NCI-H2081 treated with DMSO at 0.1 percent for 48 hours (cell line): ENCODE measurements around the gene OR12D3.
"Not testable (repeated sequence)": the region's sequence is repeated elsewhere in the genome, so short reads cannot be mapped to it uniquely, and the experiment has no call there.

ENCODE experiments used
- DNase-seq: peaks from one replicate; lab custom pipeline; 2025; lab: John Stamatoyannopoulos, UW

Gene OR12D3, protein sequence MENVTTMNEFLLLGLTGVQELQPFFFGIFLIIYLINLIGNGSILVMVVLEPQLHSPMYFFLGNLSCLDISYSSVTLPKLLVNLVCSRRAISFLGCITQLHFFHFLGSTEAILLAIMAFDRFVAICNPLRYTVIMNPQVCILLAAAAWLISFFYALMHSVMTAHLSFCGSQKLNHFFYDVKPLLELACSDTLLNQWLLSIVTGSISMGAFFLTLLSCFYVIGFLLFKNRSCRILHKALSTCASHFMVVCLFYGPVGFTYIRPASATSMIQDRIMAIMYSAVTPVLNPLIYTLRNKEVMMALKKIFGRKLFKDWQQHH

DNA sequence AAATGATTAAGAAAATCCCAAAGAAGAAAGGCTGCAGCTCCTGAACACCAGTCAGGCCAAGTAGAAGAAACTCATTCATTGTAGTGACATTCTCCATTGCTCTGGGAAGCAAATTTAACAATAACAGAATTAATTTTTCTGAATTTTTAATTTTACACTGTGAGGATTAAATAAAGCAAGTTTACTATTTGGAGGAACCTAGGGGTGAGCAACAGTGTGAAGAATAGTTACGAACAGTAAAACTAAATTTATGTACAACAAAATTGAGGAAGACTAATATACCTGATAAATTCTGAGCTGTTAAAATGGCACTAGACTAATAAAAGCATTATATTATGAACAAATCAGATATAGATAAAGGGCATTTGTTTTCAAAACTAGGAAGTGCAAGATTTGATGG is at the start of gene OR12D3:
TSS of gene OR12D3 (minus strand) at position 101 of the 400 bp plus-strand sequence. CDS start at position 97, 4 bp downstream.
- no peak for DNase-seq

DNA sequence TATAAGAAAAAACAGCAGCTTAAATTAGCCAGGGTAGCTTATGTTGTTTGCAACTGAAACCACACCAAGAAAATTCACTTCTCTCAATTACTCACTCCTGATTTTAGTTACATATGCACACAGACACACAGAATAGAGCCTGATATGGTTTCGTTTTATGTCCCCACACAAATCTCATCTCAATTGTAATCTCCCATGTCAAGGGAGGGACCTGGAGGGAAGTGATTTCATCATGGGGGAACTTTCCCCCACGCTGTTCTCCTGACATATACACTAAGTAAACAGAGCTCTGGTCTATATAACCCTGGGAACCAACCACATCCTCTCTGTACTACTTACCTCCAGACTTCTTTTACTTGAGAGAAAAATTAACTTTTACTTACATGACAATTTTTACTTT is 49.5 kb upstream of the OR12D3 start:
- no peak for DNase-seq

DNA sequence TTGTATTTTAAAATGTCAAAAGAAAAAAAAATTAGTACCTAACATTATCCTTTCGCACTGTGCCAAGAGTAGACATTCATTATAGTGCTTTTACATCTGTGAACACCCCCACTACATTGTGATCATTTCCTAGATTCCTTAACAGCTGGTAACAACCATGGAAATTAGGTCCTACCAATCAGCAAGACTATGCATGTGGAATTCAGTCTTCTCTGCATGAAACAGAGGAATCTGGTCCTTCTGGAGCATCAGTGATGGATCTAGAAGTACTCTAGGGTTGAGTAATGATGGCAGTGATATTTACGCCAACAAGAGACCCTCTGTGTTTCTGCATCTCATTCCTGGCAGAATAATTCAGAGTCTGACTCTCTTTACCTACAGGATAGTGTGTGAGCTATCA is 49.1 kb upstream of the OR12D3 start:
- DNase-seq, result no peak

DNA sequence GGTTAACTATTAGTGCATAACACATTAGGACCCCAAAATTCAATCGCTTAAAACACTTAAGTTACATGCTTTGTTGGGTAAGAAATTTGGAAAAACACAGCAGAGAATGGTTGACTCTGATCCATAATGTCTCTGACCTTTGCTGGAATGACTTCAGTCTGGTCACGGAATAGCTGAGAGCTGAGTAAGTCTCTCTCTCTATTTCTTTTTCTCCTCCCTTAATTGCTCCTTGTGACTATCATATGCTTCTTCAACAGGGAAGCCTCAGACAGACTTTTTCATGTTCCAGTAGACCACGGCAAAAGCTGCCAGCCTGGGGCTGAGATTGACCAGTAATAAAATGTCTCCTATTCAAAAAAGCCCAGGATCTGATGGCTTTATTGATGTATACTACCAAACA is 44.4 kb upstream of the OR12D3 start:
- DNase-seq, result no peak

DNA sequence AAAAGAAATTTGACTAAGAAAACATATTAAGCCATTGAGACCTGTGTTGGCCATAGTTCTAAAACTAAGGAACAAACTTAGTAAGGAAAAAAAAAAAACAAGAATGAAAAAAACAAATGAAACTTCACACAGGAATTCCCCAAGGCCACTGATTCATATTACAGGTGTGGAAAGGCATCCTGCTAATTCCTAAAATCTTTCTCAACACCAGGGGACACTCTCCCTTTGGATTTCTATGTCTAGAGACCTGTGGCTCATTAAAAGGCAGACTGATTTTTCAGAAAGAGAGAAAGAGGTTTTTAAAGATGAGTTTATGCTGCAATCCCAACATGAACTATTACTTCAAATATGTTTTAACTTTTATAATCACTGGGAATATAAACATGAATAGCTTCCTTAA is 39.5 kb upstream of the OR12D3 start, which contains the start of gene OR12D1:
TSS of gene OR12D1 (plus strand) at position 341 of the 400 bp plus-strand sequence.
- DNase-seq, result no peak

DNA sequence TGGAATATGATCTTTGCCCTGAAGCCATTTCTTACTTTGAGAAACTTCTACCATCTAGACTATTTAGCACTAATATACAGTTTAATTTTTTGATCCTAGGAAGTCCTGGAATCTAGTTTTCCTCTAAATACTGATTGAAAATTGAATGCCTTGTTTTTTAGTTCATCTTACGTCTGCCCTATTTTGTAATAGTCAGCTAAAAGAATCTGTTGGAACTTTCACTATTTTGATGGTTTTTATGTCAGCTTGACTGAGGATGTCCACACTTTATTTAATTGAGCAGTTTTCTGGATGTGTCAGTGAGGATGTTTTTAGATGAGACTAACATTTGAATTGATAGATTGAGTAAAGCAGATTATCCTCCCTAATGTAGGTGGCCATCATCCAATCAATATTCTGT is 28.7 kb upstream of the OR12D3 start:
- DNase-seq, result no peak

DNA sequence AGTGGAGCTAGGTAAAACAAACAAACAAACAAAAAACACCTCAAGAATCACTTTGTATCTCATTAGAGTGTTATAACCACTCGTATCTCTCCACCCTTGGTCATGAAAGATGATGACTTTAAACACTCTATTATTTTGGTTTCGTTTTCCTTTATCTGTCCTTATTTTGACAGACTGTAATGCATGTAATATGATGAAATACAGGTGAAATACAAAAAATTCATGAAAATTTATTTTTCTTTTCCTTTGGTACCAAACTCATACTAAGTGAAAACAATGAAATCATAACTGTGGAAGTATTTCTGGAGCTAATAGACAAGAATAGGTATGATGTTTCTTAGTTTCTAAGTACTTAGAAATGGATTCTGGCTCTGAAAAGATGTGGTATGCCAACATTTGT is 24.4 kb upstream of the OR12D3 start:
- DNase-seq, result no peak

DNA sequence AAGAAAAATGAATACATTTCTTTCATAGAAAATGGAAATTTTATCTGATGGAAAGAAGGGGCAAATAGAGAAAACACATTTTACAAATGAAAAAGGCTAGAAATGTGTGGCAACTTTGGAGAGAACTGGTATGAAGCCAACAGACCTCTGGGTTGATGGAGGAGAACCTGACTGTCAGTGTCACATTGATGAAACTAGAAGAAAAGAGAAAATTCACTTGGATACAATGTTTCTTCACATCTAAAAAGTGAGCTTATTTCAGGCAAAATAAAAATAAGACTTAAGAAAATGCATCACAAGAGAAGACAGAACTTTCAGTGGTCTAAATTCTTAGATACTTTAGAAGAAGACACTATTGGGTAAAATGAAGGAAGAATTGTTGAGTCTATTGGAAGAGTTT is 20.2 kb upstream of the OR12D3 start, which contains the start of gene OR12D2:
TSS of gene OR12D2 (plus strand) at position 301 of the 400 bp plus-strand sequence. CDS start 1,069 bp downstream, outside the sequence.
- no peak for DNase-seq

DNA sequence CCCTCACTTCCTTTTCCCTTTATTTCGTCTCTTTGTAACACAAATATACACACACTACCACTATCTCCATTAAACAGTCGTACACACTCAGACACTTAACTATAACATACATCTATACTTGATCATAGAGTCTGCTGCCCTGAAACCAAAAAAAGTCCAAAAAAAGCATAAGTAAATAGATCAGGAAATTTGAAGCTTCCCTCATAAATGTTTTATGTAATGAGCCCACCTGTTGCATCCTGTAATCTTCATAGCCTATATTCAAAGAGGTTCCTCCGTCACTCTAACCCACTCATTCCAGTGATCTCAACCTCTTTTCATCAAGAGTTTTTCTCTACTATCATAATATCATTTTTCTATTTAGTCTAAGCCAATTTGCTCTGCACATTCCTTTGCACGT is 13.4 kb upstream of the OR12D3 start:
- DNase-seq, result no peak

DNA sequence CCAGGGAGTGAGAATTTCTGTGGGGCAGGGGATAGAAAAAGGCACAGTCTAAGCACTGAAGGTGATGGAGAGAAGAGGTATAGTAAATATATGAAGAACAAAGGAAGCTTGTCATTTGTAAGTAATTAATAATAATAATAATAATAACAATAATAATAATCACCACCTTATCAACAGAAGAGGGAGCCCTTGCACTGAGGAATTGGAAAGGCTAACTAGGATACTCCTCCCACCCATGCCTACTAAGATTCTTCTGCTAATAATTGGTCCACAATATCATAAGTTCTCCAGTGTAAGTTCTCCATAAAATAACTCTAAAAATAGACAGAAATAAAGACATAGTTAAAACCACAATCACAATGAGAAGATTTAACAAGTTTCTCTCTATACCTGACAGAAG is 912 bp upstream of the OR12D3 start:
- DNase-seq, result no peak

DNA sequence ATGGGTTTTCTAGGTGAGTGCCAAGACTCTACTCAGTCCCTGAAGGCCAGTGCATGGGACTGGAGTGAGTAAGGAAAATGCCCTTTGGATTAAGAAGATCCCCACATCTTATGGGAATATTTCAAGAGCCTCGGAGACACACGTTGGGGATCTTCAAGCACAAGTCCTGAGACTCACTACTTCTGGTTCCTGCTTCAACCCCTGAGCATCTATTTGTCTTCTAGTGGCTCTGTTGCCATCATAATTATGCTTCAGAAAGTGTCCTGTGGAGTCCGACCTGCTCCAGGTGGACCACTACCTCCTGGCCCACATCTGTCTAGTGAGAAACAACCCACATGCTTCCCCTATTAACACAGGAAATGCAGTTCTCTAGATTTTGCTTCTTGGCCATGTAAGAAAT is 6.3 kb downstream of the OR12D3 start, which contains the start of gene OR5V1:
TSS of gene OR5V1 (minus strand) at position 101 of the 400 bp plus-strand sequence. CDS start 12,670 bp downstream, outside the sequence.
- DNase-seq, result no peak

DNA sequence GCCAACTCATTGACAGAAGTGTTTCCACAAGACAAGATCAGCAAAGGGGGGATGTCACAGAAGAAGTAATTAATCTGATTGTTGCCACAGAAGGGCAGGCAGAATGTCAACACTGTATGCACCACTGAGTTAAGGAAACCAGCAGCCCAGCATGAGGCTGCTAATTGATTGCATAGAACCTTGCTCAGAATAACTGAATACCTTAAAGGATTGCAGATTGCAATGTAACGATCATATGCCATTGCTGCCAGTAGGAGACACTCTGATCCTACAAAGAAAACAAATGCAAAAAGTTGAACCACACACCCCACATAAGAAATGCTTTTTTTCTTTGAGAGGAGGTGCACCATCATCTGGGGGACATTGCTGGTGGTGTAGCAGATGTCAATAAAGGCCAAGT is 19.5 kb downstream of the OR12D3 start:
- DNase-seq, result no peak

DNA sequence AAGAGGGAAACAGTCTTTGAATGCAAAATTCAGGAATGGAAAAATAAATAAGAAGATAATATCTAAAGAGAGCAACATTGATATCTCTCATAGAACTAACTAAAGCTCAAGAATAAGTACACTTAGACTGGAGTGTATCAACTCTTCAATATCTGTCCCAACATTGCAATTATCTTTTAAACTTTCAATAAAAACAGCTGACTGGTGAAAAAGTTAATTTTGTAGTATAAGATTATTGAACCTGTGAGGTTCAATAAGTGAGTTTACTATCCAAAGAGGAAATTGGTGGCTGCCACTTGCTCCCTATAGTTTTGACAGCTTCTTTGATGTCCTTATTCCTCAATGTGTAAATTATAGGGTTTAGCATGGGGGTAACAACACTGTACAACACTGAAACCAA is 20.1 kb downstream of the OR12D3 start:
- DNase-seq, result no peak

DNA sequence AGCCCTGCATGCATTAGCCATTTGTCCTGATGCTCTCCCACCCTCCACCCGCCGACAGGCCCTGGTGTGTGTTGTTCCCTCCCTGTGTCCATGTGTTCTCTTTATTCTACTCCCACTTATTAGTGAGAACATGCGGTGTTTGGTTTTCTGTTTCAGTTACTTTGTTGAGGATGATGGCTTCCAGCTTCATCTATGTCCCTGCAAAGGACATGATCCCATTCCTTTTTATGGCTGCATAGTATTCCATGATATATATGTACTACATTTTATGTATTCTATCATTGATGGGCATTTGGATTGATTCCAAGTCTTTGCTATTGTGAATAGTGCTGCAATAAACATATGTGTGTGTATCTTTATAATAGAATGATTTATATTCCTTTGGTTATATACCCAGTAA is 25.7 kb downstream of the OR12D3 start:
- not testable (repeated sequence) for DNase-seq

DNA sequence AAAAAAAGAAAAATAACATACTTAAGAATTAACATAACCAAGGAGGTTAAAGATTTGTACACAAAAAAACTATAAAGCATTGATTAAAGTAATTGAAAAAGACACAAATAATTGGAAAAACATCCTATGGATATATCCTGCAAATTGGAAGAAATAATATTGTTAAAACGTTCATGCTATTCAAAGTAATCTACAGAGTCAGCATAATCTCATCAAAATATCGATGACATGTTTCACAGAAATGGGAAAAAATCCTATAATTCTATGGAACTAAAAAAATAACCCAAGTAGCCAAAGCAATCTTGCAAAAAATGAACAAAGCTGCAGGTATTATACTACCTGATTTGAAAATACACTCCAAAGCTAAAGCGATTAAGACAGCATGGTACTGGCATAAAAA is 29.7 kb downstream of the OR12D3 start:
- DNase-seq, result no peak

DNA sequence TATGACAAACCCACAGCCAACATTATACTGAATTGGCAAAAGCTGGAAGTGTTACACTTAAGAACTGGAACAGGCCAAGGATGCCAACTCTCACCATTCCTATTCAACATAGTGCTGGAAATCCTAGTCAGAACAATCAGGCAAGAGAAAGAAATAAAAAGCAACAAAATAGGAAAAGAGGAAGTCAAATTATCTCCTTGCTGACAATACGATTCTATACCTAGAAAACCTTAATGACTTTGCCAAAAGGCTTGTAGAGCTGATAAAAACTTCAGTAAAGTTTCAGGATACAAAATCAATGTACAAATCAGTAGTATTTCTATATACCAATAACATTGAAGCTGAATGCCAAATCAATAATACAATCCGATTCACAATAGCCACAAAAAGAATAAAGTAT is 38.8 kb downstream of the OR12D3 start:
- no peak for DNase-seq

DNA sequence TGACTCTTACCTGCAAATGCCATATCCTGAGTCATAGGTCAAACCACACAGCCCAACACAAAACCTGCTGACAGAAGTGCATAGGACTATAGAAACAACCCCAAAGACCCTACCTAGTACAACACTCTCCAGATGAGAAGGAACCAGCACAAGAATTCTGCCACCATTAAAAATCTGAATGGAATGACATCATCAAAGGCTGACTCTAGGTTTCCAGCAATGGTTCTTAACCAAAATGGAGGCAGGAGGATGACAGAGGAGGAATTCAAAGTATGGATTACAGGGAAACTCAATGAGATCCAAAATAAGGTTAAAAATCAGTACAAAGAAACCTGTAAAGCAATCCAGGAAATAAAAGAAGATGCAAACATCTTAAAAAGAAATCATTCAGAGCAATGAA is 42.4 kb downstream of the OR12D3 start:
- no peak for DNase-seq

DNA sequence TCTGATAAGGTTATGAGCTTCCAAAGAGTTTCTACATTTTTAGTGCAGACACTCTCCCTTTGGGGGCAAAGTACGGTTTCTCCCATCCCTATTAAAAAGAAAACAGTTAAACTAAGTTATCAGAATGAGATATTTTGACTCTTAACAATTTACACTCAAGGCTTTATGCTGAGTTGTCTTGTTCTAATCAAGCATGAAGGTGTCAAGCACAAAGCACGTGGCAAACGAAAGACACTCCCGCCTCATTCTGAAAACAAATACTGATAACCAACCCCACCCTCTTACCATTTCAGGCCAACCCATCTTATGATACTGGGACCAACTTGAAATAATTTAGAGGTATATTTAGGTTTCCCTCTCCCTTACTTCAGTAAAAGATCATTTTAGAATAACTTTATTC is 49.3 kb downstream of the OR12D3 start:
- no peak for DNase-seq
